CD4-positive, alpha-beta T cell treated with Interleukin-10 for 1 hour (primary cell): ENCODE results near the gene BTG1.
"Not testable (repeated sequence)": the region's sequence is repeated elsewhere in the genome, so short reads cannot be mapped to it uniquely, and the experiment has no call there.

Experiments
- DNase-seq: peaks from one replicate; pipeline ENCODE4 v3.0.0-alpha.2; 2020

Gene BTG1

DNA sequence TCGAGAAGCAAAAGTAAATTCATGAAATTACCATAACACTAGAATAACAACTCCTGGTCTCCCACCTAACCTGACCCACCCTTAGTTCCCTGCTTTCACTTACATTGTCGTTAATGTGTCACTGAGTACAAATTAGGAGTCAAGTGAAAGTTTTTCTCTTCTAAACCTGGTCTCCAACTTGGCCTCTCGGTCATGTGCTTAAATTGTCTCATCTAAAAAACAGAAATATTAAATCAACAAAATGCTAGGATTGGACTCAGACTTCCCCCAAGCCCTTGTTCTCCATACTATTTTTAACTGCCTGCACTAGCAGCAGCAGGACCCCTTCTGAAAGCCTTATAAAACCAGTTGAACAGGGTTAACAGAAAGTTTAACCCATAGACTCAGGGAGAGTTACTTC is 1.8 kb upstream of the BTG1 start:
- no peak for DNase-seq

- no peak for DNase-seq
These were observed 1.0 kb upstream of the BTG1 start for GRCh38 chr12:92146497-92147224.

DNA sequence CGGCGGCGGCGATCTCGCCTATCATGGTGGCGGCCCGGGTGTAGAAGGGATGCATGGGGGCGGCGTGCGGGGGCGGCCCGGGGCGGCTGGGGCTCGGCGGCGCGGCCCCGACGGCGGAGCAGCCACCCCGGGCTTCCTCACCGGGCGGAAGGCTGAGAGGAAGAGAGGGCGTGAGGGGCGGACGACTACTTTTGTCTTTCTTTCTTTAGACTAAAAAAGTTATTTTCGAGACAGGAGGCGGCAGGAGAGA is 240 bp downstream of the BTG1 start:
- DNase-seq: no peak

DNA sequence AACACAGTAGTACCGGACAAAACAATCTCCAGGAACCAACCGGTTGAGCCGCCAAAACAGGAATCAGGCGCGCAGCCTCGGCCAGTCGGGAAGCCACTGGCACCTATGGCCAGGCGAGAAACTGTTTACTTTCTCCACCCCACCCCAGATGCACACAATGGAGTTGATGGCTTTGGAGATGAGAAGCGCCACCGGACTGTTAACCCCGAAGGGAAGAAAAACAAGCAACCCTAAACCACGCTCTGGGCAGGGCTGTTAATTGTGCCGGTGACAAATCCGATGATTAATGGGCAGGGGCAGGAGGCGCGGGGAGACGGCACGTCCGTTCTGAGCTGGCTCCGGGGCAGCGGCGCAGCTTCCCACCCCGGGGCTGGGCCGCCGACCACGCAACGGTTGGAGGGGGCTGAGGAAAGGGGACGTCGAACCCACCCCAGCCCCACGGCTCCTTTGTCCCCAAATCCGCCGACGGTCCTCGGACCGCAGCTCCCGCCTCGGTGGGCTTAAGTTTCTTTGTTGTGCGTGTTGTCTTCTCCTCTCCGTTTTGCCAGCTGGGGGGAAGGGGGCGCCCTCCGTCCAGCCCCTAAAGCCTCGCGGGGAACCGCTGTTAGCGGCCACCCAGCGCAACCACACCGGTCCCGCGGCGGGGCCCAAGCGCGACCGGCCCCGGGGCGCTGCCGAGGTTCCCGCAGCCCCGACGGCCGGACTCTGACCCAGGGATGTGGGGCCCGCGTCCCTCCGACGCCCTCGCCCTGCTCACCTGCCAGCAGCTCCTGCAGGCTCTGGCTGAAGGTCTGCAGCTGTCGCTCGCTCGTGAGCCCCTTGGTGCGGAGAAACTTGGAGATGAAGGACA is 790 bp downstream of the BTG1 start:
- peak; percentile 60 for DNase-seq

GRCh38 chr12:92143686-92144630 is 1.7 kb downstream of the BTG1 start:
- DNase-seq: peak; percentile 86

DNA sequence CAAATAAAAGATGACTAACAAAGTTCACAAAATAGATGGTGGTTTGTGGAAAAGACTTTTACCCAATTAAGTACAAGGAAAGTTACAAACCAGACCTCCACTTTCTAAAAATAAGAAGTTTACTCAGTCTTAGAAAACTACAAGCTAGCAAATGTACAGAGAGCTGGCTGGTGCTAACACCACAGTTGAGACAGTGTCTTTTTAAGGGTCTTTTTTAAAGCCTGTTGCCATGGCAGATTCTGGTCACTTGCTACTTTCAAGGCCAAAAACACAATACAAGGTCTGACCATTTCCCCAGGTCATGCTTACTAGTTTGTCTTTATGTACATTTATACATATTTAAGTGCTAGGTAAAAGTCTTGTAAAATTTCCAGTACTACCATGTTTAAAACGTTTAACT is 2.4 kb downstream of the BTG1 start:
- peak; percentile 40 for DNase-seq

DNA sequence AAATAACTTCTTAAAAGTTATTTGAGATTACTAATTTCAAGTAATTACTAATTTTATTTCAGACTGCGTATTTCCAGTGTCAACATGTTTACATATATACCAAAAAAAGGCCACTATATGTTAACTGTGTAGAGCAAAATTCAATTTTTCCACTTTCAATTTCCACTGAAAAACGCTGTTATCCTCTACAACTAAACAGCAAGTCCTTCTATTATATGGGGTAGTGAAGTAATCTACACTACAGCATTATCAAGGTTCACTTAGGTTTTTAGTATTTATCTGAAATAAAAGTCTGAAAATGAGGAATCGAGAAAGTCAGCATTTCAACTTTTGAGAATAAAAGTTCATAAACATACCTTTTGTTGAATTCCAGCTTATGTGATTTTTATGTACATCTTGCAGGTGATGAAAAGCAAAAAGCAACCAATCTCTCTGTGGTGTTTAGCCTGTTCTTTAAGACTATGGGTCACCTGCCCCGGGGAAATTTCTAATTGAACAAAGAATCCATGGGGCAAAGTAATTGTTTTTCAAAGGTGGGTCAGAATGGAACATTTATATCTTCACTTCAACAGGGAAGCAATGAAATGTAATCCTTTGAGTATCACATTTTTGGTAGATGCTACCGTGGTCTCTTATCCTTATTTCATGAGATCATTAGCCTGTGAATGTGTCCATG is 3.3 kb downstream of the BTG1 start:
- peak; percentile 38 for DNase-seq

DNA sequence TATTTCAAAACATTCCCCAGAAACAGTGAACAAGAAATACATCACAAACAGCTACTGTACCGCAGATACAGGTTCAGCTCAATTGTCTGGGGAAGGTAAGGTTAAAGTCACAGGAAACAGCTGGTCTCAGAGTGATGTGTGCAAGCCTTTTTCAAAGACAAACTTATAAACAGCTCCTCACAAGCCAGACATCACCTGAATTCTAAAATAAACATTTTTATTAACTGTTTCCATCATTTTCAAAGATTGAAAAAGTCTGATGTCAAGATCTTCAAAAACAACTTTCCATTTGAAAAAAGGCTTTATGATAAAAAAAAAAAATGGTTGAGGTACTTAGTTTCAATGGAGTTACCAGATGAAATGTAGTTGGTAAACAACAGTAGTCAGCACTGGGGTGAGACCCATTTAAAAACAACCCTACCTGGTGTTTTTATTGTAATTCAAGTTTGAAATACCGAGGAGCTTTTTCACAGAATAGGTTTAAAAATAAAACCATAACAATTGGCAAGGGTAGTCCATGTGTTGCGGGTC is 4.0 kb downstream of the BTG1 start:
- DNase-seq: peak; percentile 69

- no peak for DNase-seq
These were observed 4.6 kb downstream of the BTG1 start for GRCh38 chr12:92140896-92141536.

- DNase-seq: no peak
These were observed 5.5 kb downstream of the BTG1 start for GRCh38 chr12:92140156-92140555.

GRCh38 chr12:92139634-92140150 is 6.0 kb downstream of the BTG1 start:
- peak; percentile 30 for DNase-seq

- DNase-seq: no peak
These were observed 7.0 kb downstream of the BTG1 start for GRCh38 chr12:92138626-92139025.

GRCh38 chr12:92138144-92138543 is 7.5 kb downstream of the BTG1 start:
- DNase-seq: no peak

DNA sequence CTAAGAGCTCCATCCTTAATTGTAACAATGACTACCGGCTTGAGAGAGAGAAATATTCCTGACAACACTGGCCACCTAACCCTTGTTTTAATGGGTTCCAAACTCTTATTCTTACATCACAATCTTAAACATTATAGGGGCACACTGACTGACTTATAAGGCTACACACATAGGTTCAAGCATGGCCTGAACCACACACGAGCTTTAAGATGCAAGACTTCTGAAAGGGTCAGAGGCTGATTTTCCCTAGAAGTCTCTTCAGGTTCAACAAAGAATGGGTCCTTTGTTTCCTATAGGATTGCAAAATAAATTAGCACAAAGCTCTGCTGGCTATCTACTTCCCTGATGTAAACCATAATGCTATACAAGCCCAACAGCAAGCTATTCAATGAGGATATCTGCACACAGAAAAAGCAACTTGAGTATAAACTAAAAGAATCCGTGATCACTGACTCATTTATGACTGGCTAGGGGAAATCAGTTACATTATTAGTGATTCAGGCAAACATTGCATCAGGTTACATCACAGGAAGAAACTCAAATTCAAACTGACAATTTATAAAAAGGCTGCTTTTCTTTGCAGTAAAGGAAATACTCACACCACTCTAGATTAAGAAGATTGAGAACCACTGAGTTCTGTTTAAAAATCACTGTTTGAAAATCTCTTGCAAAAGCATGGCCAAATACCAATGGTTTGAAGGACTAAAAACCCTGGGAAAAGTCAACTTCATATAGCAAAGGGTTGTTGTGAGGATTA is 8.5 kb downstream of the BTG1 start:
- DNase-seq: peak; percentile 39

DNA sequence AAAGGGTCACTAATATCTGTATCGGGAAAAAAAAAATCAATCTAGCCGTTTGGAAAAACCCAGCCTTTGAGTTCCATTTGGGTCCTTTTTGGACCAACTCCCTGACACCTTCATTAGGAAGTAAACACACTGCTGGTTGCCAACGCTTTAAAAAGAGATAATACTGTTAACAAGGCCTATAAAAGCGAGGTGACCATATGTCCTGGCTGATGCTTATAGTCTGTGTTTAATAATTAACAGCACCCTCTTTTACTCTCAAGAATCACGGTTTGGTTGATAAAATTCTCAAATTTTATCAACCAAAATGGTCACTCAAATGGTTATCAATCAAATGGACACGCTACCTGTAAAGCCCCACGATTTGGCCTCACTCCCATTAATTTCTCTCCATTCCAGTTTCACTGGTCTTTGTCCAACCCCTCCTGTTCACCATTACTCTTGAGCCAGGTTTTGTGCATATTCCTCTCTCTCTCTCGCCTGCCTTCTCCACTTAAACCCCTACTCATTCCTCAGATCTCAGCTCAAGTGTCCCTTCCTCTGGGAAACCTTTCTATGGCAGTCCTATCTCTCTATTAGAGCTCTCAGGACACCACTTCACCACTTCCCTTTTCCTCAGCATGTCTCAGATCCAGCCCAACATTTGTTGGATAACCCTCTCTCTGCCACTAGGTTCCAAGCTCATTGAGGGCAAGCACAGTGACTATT is 9.5 kb downstream of the BTG1 start:
- DNase-seq: no peak

GRCh38 chr12:92135541-92135940 is 10.1 kb downstream of the BTG1 start:
- not testable (repeated sequence) for DNase-seq

DNA sequence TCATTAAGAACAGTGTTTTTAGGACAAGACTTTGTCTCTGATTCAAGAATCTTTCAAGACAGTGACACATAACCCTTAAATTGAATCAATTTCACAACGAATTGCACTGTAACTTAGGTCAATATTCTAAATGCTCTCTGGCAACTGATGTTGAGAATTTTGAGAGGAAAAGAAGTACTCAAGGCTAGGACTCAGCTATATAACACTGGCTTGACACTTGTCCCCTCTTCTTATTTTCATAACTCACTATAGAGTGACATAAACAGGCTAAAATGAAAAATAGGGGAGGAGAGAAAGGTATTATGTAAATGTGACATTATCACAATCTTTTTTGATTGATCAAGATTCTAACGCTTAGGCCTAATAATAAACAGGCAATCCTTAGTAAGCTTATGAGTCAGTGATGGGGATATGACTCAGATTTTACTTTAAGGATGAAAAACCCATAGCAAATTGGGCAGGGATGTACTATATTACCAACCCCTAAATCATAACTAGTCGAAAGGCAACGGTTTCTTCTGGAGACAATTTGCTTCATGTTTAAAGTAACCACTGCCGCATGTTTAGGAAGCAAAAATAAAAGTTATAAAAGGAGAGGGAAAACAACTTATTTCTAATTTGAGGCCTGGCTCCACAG is 10.9 kb downstream of the BTG1 start:
- DNase-seq: peak; percentile 38

DNA sequence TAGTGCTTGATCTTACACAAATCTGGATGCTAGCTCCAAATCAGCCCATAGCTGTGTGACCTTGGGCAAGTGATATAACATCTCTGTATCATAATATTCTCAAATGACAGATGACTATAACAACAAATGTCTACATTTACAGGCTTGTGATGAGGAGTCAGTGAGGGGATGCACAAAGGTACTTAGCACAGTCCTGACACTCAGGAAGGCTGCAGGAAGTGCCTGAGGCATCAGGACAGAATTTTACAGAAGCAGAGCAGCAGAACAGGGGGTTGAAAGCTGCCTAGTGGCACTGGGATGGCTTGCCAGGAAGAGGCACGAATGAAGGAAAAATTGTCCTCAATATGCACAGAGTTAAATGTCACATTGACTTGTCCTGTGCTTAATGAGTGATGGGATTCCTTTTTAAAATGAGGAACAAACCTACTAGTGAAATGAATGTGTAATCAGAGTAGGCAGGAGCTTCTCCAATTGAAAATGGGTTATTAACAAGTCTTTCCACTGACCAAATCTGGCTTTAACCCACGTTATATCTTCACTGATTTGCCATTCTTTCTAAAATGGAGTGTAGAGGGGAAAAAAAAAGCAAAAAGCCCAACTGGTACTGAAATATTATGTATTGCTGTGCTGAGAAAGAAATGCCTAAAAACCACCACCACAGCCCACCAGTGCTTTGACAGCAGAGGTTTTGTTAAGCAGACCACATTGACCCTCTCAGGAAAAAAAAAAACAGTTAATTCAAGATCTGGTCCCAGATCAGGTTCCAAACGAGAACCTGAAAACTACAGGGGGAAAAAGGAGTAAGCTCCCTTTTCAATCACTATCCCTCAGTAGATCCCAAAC is 11.6 kb downstream of the BTG1 start:
- DNase-seq: no peak

GRCh38 chr12:92133171-92133570 is 12.5 kb downstream of the BTG1 start:
- DNase-seq: no peak
